GM08714 (cell line): ENCODE data around the gene POPDC2.
"Not testable (repeated sequence)": the region's sequence is repeated elsewhere in the genome, so short reads cannot be mapped to it uniquely, and the experiment has no call there.

Source experiments
- H3K4me3 ChIP-seq: fragments of 200-500 bp; sonication (Bioruptor generic); 2 replicates; pipeline ENCODE4 v1.5.1; 2014; ENCODE audit warnings: mild to moderate bottlenecking, low read length, inconsistent platforms
- ZNF274 ChIP-seq: IDR thresholded peaks from 2 replicates; pipeline ENCODE4 v1.6.1; 2012; ENCODE audit warnings: mild to moderate bottlenecking, low read depth, low read length

The POPDC2 gene

DNA sequence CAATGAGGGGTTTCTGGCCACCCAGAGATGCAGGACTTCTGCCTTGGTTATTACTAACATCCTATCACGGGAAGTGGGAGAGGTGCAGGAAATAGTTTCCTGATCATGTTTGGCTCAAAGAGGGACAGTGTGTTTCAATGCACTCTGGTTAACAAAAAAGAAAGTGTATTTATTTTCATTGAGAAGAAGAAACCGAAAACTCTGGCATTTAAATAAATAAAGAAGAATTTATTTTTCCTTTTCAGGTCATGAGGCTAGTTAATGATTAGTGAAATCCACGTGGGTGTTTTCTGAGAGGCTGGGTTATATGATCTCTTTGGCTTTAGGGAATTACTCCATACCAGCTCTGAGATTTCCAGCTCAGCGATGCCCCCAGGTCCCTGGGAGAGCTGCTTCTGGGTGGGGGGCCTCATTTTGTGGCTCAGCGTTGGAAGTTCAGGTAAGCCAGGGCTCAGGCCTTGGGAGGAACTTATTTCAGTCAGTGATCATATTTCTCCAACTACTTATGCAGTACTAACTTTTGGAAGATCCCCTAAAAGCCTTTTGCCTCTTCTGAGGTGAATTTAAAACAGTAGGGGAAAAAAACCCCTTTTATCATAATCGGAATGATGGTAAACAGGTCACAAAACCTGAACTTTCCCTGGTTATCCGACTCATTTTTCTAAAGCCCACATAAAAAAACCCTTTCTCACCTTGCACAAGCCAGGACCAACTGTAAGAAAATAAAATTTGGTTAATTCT is 62.7 kb downstream of the POPDC2 start, which contains the start of gene PLA1A:
PLA1A (plus strand) TSS at position 338 of the 741 bp plus-strand sequence; CDS start at position 367, 29 bp downstream.
- peak within 1 kb of the TSS; percentile 36; the same call in 1 of the 2 replicates for H3K4me3 ChIP-seq
- no peak for TF ChIP-seq ZNF274

GRCh38 chr3:119596398-119596797 is 64.0 kb downstream of the POPDC2 start:
- no peak overlapping the region for H3K4me3 ChIP-seq
- TF ChIP-seq ZNF274 = no peak

DNA sequence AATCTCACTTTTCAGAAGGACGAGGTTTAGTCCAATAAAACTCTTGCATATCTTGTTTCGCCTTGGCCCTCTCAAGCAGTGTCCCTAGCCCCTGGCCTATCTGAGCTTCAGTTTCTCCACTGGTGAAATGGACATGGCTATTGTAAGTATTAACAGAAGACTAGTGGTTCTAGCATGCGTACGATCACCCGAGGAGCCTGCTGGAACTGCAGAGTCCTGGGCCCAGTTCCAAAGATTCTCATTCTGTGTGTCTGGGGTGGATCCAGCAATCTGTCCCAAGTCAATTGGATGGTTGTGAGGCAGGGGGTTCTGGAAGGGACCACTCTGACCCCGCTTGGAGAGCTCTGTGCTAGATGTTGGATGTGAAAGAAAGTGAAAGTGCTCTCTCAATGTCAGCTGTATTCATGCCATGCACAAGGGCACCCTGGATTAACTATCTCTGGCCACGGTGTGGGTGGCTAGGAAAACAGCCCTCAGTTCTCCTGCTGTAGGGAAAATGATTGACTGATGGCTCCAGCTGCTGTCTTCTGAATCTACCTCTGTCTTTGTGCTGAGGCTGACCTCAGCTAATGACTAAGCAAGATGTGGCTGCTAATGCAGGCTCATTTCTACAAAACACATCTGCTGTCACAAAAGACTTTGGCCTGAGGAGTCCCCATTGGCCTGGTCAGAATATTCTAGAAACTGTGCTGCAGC is 64.6 kb downstream of the POPDC2 start:
- no peak overlapping the region for H3K4me3 ChIP-seq
- TF ChIP-seq ZNF274 = no peak

DNA sequence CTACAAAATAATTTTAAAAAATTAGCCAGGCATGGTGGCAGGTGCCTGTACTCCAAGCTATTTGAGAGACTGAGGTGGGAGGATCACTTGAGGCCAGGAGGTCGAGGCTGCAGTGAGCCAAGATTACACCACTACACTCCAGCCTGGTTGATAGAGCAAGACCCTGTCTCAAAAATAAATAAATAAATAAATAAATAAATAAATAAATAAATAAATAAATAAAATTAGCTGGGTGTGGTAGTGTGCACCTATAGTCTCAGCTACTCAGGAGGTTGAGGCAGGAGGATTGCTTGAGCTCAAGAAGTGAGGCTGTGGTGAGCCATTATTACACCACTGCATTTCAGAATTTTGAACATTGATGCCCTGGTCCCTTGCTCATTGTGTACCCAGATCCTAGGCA is 65.5 kb downstream of the POPDC2 start:
- not testable (repeated sequence) for H3K4me3 ChIP-seq

DNA sequence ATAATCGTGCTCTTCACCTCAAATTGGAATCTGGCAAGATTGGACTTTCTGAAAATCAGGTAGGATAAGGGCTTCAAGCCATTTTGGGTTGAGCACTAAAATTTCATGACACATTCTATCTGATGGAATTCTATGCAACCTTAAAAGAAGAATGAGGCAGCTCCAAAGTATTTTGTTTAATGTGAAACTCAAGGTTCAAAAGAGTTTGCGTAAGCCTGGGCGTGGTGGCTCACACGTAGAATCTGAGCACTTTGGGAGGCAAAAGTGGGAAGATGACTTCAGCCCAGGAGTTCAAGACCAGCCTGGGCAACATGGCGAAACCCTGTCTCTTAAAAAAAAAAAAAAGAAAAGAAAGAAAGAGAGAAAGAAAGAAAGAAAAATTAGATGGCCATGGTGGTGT is 66.3 kb downstream of the POPDC2 start:
- H3K4me3 ChIP-seq = no peak overlapping the region
- no peak for TF ChIP-seq ZNF274

- no peak overlapping the region for H3K4me3 ChIP-seq
- no peak for TF ChIP-seq ZNF274
Observed at GRCh38 chr3:119592861-119593260, 67.5 kb downstream of the POPDC2 start.
